ENCODE results near the gene ZNF500.

Gene ZNF500

DNA sequence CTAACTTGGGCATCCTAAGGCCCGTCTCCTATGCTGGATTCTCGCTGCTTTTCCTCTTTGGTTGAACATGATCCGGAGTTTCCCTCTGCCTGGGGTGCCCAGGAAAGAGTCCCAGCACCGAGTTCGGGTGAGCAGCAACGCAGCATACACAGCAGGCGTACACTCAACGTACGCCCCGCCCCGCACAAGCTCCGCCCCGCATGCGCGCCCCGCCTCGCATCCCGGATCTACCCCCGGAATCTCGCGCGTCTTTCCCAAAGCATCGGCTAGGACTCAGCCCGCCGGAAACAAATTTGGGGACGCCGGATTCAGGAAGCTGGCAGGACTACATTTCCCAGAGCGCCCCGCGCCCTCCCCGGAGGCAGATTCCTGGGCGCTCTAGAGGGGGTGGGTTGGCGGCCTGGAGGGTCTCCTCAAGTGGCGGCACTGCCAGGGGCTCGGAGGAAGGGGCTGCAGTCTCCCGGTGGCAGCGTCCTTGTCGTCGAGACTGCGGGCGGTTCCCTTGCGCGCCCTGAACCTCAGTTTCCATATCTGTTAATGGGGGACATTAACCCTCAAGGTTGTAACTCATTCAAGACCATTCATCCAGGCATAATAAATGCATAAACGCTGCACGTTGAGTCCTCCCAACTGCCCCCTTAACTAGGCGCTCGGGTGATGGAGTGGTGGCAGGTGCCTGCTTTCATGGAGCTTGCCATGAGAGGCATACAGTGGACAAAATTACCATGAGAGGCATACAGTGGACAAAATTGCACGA, 1.8 kb upstream of the ZNF500 start:
- TF ChIP-seq, protein P1, sequence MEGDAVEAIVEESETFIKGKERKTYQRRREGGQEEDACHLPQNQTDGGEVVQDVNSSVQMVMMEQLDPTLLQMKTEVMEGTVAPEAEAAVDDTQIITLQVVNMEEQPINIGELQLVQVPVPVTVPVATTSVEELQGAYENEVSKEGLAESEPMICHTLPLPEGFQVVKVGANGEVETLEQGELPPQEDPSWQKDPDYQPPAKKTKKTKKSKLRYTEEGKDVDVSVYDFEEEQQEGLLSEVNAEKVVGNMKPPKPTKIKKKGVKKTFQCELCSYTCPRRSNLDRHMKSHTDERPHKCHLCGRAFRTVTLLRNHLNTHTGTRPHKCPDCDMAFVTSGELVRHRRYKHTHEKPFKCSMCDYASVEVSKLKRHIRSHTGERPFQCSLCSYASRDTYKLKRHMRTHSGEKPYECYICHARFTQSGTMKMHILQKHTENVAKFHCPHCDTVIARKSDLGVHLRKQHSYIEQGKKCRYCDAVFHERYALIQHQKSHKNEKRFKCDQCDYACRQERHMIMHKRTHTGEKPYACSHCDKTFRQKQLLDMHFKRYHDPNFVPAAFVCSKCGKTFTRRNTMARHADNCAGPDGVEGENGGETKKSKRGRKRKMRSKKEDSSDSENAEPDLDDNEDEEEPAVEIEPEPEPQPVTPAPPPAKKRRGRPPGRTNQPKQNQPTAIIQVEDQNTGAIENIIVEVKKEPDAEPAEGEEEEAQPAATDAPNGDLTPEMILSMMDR (IDR thresholded peaks at IDR 0.05; ENCODE audit: low read depth, low read length) = no peak
- H3K4me3 ChIP-seq (ENCODE audit: low read depth, low read length) = peak overlapping the region; percentile 54

DNA sequence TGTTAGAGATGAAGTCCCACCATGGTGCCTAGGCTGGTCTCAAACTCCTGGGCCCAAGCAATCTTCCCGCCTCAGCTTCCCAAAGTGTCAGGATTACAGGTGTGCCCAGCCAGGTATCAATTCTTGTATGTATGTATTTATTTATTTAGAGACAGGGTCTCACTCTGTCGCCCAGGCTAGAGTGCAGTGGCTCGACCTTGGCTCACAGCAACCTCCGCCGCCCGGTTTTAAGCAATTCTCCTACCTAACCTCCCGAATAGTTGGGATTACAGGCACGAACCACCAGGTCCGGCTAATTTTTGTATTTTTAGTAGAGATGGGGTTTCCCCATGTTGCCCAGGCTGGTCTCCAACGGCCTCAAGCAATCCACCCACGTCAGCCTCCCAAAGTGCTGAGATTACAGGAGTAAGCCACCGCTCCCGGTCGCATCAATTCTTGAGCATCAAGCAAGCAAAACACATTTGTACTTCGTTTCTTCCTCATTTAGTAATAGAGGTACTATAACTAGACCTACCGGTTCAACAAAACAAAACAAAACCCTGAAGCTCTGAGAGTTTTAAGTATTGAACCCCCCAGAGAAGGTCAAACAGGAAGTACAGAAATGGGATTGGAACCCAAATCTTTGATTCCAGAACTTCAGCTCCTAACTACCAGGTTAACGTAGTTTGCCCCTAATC, 1.0 kb upstream of the ZNF500 start:
- TF ChIP-seq, protein P1 (IDR thresholded peaks at IDR 0.05; ENCODE audit: low read depth, low read length) = no peak
- H3K4me3 ChIP-seq (ENCODE audit: low read depth, low read length) = peak overlapping the region; percentile 54

DNA sequence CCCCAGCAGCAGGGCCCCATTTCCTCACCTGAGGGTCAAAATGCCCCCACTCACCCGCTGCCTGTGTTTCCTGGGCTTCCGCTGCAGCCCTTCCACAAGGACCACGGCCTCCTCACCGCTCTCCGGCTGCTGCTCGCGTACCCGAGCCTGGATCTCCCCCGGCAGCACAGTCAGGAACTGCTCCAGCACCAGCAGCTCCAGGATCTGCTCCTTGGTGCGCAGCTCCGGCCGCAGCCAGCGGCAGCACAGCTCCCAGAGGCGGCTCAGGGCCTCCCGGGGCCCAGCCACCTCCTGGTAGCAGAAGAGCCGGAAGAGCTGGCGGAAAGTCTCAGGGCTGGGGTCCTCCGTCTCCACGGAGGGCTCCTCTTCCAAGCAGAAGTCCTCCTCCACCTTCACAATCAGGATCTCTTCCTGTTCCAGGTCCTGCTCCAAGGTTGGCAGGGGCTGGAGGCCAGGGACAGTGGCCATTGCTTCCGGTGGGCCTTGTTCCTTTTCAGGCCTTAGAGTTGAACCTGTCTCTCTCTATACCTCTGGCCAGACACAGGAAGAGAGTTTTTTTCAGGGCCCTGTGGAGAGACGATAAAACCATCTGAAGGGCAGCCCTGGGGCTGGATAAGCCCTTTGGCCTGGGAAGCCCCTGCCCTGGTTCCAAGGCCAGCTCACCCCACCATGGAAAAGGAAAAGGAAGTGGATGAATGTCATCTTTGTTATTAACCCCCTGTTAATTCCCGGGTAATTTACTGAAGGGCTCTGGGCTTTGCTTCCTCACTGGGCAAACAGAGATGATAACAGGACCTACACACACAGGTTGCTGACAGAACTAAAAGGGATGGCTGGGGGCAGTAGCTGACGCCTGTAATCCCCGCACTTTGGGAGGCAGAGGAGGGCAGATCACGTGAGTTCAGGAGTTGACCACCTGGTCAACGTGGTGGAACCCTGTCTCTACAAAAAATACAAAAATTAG, 1.2 kb downstream of the ZNF500 start:
- H3K4me3 ChIP-seq (ENCODE audit: low read depth, low read length) = peak overlapping the region; percentile 94
- TF ChIP-seq, protein P1 (IDR thresholded peaks at IDR 0.05; ENCODE audit: low read depth, low read length) = no peak

DNA sequence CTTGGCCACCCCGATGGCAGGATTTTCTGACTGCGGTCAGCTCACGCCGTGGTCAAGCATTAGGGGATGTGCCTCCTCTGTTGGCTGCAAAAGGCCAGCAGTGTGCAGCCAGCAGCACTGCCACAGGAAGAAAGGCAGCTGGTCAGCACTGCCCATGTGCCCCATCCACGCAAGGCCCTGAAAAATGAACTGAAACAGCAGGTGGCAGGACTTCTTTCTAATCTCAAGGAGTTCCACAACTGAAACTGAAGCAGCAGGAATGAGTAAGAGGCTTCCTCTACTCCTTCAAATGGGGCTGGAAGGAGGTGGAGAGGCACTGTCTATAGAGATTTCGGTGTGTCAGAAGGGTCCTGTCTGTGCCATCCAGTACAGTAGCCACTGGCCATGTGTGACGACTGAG, 3.2 kb downstream of the ZNF500 start:
- TF ChIP-seq, protein P1 (IDR thresholded peaks at IDR 0.05; ENCODE audit: low read depth, low read length) = no peak
- H3K4me3 ChIP-seq (ENCODE audit: low read depth, low read length) = no peak overlapping the region

DNA sequence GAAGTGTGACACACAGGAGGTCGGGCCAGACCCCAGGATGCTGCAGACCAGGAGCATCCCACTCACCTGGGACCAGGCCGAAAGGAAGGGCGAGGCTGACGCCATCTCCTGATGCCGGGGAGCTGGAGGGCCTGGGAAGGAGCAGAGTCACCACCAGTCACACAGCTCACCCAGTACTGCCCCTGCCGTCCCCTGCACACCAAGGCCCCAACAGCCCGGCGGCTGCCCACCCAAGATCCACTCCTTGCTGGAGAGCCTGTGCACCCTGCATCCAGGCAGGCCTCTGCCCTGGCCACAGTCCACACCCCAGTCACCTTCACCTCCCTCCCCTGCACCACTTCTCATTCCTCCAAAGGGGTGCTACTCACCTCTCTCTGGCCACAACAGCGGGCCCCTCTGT, 4.8 kb downstream of the ZNF500 start:
- no peak overlapping the region for H3K4me3 ChIP-seq (ENCODE audit: low read depth, low read length)
- TF ChIP-seq, protein P1 (IDR thresholded peaks at IDR 0.05; ENCODE audit: low read depth, low read length) = no peak

DNA sequence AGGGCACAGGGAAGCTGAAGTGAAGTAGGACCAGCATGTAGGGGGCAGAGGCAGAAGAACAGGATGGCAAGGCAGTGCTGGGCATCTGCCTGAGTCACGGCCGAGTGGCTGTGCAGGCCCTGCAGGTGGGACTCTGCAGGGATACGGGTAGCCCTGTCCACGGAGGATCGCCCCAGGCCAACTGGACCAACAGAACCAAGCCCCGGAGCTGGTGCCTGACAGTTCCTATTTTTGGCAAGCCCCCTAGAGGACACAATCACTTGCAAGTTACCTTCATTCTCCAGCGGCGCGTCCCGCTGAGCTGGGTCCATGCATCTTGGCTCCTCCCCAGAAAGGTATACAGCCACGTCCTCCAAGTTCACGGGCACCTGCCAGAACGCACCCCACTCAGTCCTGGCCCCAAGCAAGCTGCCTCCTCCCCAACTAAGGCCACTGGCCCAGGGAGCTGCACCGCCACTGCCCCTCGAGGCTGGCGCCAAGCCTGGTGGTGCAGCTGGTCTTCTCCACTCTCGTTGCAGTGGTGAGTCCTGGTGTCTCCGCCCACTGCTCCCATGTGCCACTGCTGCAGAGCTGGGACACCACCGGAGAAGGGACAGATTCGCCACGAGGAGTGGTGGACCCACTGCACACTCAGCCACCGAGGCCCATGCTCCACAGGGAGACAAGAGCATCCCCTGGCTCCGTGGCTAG, 6.6 kb downstream of the ZNF500 start:
- TF ChIP-seq, protein P1 (IDR thresholded peaks at IDR 0.05; ENCODE audit: low read depth, low read length) = no peak
- H3K4me3 ChIP-seq (ENCODE audit: low read depth, low read length) = no peak overlapping the region

All from WI38 (cell line).